ENCODE data around the gene SPRY2.
"Not testable (repeated sequence)": the region's sequence is repeated elsewhere in the genome, so short reads cannot be mapped to it uniquely, and the experiment has no call there.

The SPRY2 gene

GRCh38 chr13:80341101-80341755 lies at the start of gene SPRY2:
SPRY2 (minus strand) TSS chr13:80341126; CDS start chr13:80337705, 3,421 bp downstream.
- DNase-seq (ENCODE audit: low read depth) = peak; percentile 93

- DNase-seq (ENCODE audit: low read depth) = no peak
Measured at GRCh38 chr13:80390338-80390737, 49.4 kb upstream of the SPRY2 start.

- DNase-seq (ENCODE audit: low read depth) = no peak
Measured at GRCh38 chr13:80389073-80390038, 48.4 kb upstream of the SPRY2 start.

GRCh38 chr13:80388506-80388905 lies 47.6 kb upstream of the SPRY2 start:
- no peak for DNase-seq (ENCODE audit: low read depth)

GRCh38 chr13:80386592-80386991 lies 45.7 kb upstream of the SPRY2 start:
- DNase-seq (ENCODE audit: low read depth) = no peak

GRCh38 chr13:80386002-80386401 lies 45.1 kb upstream of the SPRY2 start:
- no peak for DNase-seq (ENCODE audit: low read depth)

GRCh38 chr13:80382576-80382975 lies 41.6 kb upstream of the SPRY2 start:
- DNase-seq (ENCODE audit: low read depth) = no peak

GRCh38 chr13:80379245-80379644 lies 38.3 kb upstream of the SPRY2 start:
- DNase-seq (ENCODE audit: low read depth) = peak; percentile 35

GRCh38 chr13:80376554-80376953 lies 35.6 kb upstream of the SPRY2 start:
- no peak for DNase-seq (ENCODE audit: low read depth)

- no peak for DNase-seq (ENCODE audit: low read depth)
Measured at GRCh38 chr13:80374901-80375300, 34.0 kb upstream of the SPRY2 start.

GRCh38 chr13:80374444-80374843 lies 33.5 kb upstream of the SPRY2 start:
- no peak for DNase-seq (ENCODE audit: low read depth)

GRCh38 chr13:80371840-80372509 lies 31.0 kb upstream of the SPRY2 start:
- no peak for DNase-seq (ENCODE audit: low read depth)

GRCh38 chr13:80367473-80367872 lies 26.5 kb upstream of the SPRY2 start:
- DNase-seq (ENCODE audit: low read depth) = no peak

GRCh38 chr13:80363890-80364503 lies 23.1 kb upstream of the SPRY2 start:
- no peak for DNase-seq (ENCODE audit: low read depth)

GRCh38 chr13:80362481-80362880 lies 21.6 kb upstream of the SPRY2 start:
- no peak for DNase-seq (ENCODE audit: low read depth)

GRCh38 chr13:80361883-80362327 lies 21.0 kb upstream of the SPRY2 start:
- no peak for DNase-seq (ENCODE audit: low read depth)

GRCh38 chr13:80361298-80361697 lies 20.4 kb upstream of the SPRY2 start:
- DNase-seq (ENCODE audit: low read depth) = no peak

- no peak for DNase-seq (ENCODE audit: low read depth)
Measured at GRCh38 chr13:80360453-80360800, 19.5 kb upstream of the SPRY2 start.

GRCh38 chr13:80359778-80360452 lies 19.0 kb upstream of the SPRY2 start:
- DNase-seq (ENCODE audit: low read depth) = no peak

GRCh38 chr13:80359414-80359777 lies 18.5 kb upstream of the SPRY2 start:
- no peak for DNase-seq (ENCODE audit: low read depth)

GRCh38 chr13:80355496-80356094 lies 14.7 kb upstream of the SPRY2 start:
- not testable (repeated sequence) for DNase-seq (ENCODE audit: low read depth)
